H1 (cell line): ENCODE results near the gene AKR7A2. TPM values are rescaled to one million over a fixed set of nuclear protein-coding genes. Genes with fewer than 3 reads are reported as not detected.

Experiments used
- CTCF ChIA-PET: fragments of 300-600 bp; sonication (Branson Sonifier 250); formaldehyde crosslinking; loops from one replicate; lab custom pipeline; 2021; ENCODE audit not compliant: partially characterized antibody; lab: Charles Lee
- POLR2A ChIA-PET: fragments of 300-600 bp; sonication (Branson Sonifier 250); formaldehyde crosslinking; loops from one replicate; lab custom pipeline; 2021; ENCODE audit warnings: inconsistent platforms; ENCODE audit not compliant: partially characterized antibody; lab: Charles Lee
- DNase-seq, 2 experiments: peaks; one replicate each; pipeline versions ENCODE4 v3.0.0 to v3.0.0-alpha.2; 2010 to 2022; ENCODE audit warnings: low spot score in 2 of 2, low read depth in 1 of 2, mixed read lengths in 1 of 2
- FAIRE-seq: peaks from 2 replicates; lab custom pipeline; 2011; peaks lifted over from hg19 to GRCh38; lab: Jason Lieb, UNC
- H2AFZ ChIP-seq: 2 replicates; pipeline ENCODE4 v1.8.1; 2012; ENCODE audit warnings: low read length, inconsistent platforms
- H2AK5ac ChIP-seq: 2 replicates; pipeline ENCODE4 v1.6.1; 2013; ENCODE audit warnings: low read depth, low read length
- H2BK120ac ChIP-seq: replicated peaks from 2 replicates; pipeline ENCODE3; 2013; ENCODE audit warnings: low read depth, low read length, inconsistent platforms
- H2BK12ac ChIP-seq: 2 replicates; pipeline ENCODE4 v1.6.1; 2013; ENCODE audit warnings: low read depth, low read length
- H2BK15ac ChIP-seq: 2 replicates; pipeline ENCODE4 v1.6.1; 2013; ENCODE audit warnings: low read length
- H2BK20ac ChIP-seq: 2 replicates; pipeline ENCODE4 v1.6.1; 2013; ENCODE audit warnings: low read length
- H2BK5ac ChIP-seq: 2 replicates; pipeline ENCODE4 v1.6.1; 2013; ENCODE audit warnings: low read depth, low read length
- H3K14ac ChIP-seq: 2 replicates; pipeline ENCODE4 v1.6.1; 2013; ENCODE audit warnings: inconsistent platforms; ENCODE audit not compliant: insufficient read length
- H3K18ac ChIP-seq: 2 replicates; pipeline ENCODE4 v1.6.1; 2013; ENCODE audit warnings: low read length; ENCODE audit errors: extremely low read depth
- H3K23ac ChIP-seq: 2 replicates; pipeline ENCODE4 v1.6.1; 2013; ENCODE audit warnings: inconsistent platforms; ENCODE audit not compliant: insufficient read length
- H3K23me2 ChIP-seq: 2 replicates; pipeline ENCODE4 v1.6.1; 2013; ENCODE audit warnings: low read depth, low read length
- H3K27ac ChIP-seq: 2 replicates; pipeline ENCODE4 v1.6.1; 2011; ENCODE audit warnings: low read depth, low read length, inconsistent platforms
- H3K27me3 ChIP-seq, 4 experiments: replicated peaks in 1 of 4; 1 replicate in 1 of 4; 2 replicates in 3 of 4; pipeline versions ENCODE4 v1.6.1 to v1.8.1; 2011 to 2013; ENCODE audit warnings: low read length in 3 of 4, mild to moderate bottlenecking in 3 of 4, inconsistent platforms in 2 of 4, mixed read lengths in 2 of 4, moderate library complexity in 1 of 4; ENCODE audit not compliant: control insufficient read depth in 3 of 4, insufficient read depth in 3 of 4; ENCODE audit errors: extremely low read depth in 1 of 4
- H3K36me3 ChIP-seq, 4 experiments: 2 replicates each; pipeline versions ENCODE4 v1.6.1 to v1.8.1; 2011 to 2013; ENCODE audit warnings: mild to moderate bottlenecking in 4 of 4, low read length in 3 of 4, moderate library complexity in 2 of 4, control low read depth in 1 of 4, inconsistent platforms in 1 of 4; ENCODE audit not compliant: insufficient read depth in 4 of 4, control insufficient read depth in 2 of 4
- H3K4ac ChIP-seq: replicated peaks from 2 replicates; pipeline ENCODE3; 2013; ENCODE audit warnings: low read length, low read depth, mixed read lengths, inconsistent platforms; ENCODE audit not compliant: insufficient read length
- H3K4me1 ChIP-seq, 4 experiments: replicated peaks in 1 of 4; 1 replicate in 1 of 4; 2 replicates in 3 of 4; pipeline versions ENCODE4 v1.6.1 to v1.8.1; 2011 to 2013; ENCODE audit warnings: low read length in 3 of 4, inconsistent platforms in 2 of 4, mixed read lengths in 1 of 4; ENCODE audit not compliant: insufficient read depth in 4 of 4, control insufficient read depth in 3 of 4
- H3K4me2 ChIP-seq, 2 experiments: 2 replicates each; pipeline versions ENCODE4 v1.6.1 to v1.8.1; 2011 to 2013; ENCODE audit warnings: low read depth in 2 of 2, low read length in 2 of 2, control low read depth in 1 of 2, inconsistent platforms in 1 of 2, mild to moderate bottlenecking in 1 of 2; ENCODE audit not compliant: insufficient read depth in 1 of 2
- H3K4me3 ChIP-seq, 4 experiments: fragments of 200-600, 300-600 bp in 1 of 4; sonication (generic), shearing (Covaris generic), sonication (Bioruptor Twin) in 1 of 4; 2 replicates each; pipeline versions ENCODE4 v1.5.1 to v1.8.1; 2011 to 2016; ENCODE audit warnings: low read length in 4 of 4, low read depth in 3 of 4, control low read depth in 2 of 4, inconsistent platforms in 2 of 4, mild to moderate bottlenecking in 2 of 4, mixed read lengths in 1 of 4, moderate library complexity in 1 of 4; ENCODE audit not compliant: insufficient read depth in 2 of 4; ENCODE audit errors: extremely low read depth in 1 of 4
- H3K56ac ChIP-seq: replicated peaks from 2 replicates; pipeline ENCODE3; 2013; ENCODE audit warnings: low read depth, mild to moderate bottlenecking, mixed read lengths, low read length, inconsistent platforms; ENCODE audit not compliant: insufficient read length
- H3K79me1 ChIP-seq: 2 replicates; pipeline ENCODE4 v1.6.1; 2013; ENCODE audit warnings: low read depth, low read length, control low read depth
- H3K79me2 ChIP-seq, 2 experiments: 2 replicates each; pipeline versions ENCODE4 v1.6.1 to v1.8.1; 2012 to 2013; ENCODE audit warnings: low read length in 2 of 2, mild to moderate bottlenecking in 2 of 2, inconsistent platforms in 1 of 2; ENCODE audit not compliant: insufficient read depth in 2 of 2, control insufficient read depth in 1 of 2
- H3K9ac ChIP-seq, 4 experiments: replicated peaks in 1 of 4; 1 replicate in 1 of 4; 2 replicates in 3 of 4; pipeline versions ENCODE4 v1.6.1 to v1.8.1; 2011 to 2013; ENCODE audit warnings: low read depth in 3 of 4, low read length in 3 of 4, control low read depth in 2 of 4, mild to moderate bottlenecking in 2 of 4, moderate library complexity in 2 of 4, inconsistent platforms in 1 of 4; ENCODE audit errors: extremely low read depth in 1 of 4
- H3K9me3 ChIP-seq, 2 experiments: 2 replicates each; pipeline versions ENCODE4 v1.6.1 to v1.8.1; 2012 to 2013; ENCODE audit warnings: mild to moderate bottlenecking in 2 of 2, moderate library complexity in 2 of 2, control low read depth in 1 of 2, inconsistent platforms in 1 of 2, low read depth in 1 of 2, low read length in 1 of 2, mixed read lengths in 1 of 2; ENCODE audit not compliant: insufficient read depth in 2 of 2
- H4K20me1 ChIP-seq, 2 experiments: replicated peaks in 1 of 2; 2 replicates each; pipeline versions ENCODE3 to v1.8.1; 2011 to 2013; ENCODE audit warnings: inconsistent platforms in 2 of 2, low read length in 2 of 2, mild to moderate bottlenecking in 1 of 2; ENCODE audit not compliant: insufficient read depth in 2 of 2, control insufficient read depth in 1 of 2
- H4K5ac ChIP-seq: 2 replicates; pipeline ENCODE4 v1.6.1; 2013; ENCODE audit warnings: low read length, low read depth, mixed read lengths, inconsistent platforms; ENCODE audit not compliant: insufficient read length
- H4K8ac ChIP-seq: 2 replicates; pipeline ENCODE4 v1.8.0; 2013; ENCODE audit warnings: mild to moderate bottlenecking, moderate library complexity, low read length, inconsistent platforms; ENCODE audit not compliant: insufficient read depth; ENCODE audit errors: extremely low read depth
- H4K91ac ChIP-seq: replicated peaks from 2 replicates; pipeline ENCODE3; 2013; ENCODE audit warnings: low read length, mixed read lengths, inconsistent platforms; ENCODE audit not compliant: insufficient read length
- CBX5 ChIP-seq: fragments of 300-800, 300-1000 bp; sonication (generic); IDR thresholded peaks from 2 replicates; pipeline ENCODE4 v1.7.1; 2016; ENCODE audit warnings: antibody characterized with exemption, low read length, low read depth
- CREB1 ChIP-seq: IDR thresholded peaks from 2 replicates; pipeline ENCODE4 v1.6.1; 2012; ENCODE audit warnings: inconsistent platforms
- WGBS, 2 experiments: shearing (Covaris generic) in 1 of 2; methylation state at CpG; one replicate each; pipeline versions ENCODE4 v1.1.6 to v1.1.7; 2013 to 2015; ENCODE audit warnings: low lambda C conversion rate in 2 of 2, mixed read lengths in 2 of 2, inconsistent platforms in 1 of 2, low coverage in 1 of 2, missing lambda C conversion rate in 1 of 2; ENCODE audit not compliant: insufficient replicate concordance in 2 of 2, insufficient coverage in 1 of 2, insufficient read length in 1 of 2; ENCODE audit errors: extremely low coverage in 1 of 2, missing lambda C conversion rate in 1 of 2; 5-methylcytosine and 5-hydroxymethylcytosine counted together
- polyA plus RNA-seq, 7 experiments: library from polyadenylated mRNA; depleted of rRNA in 3 of 7; stranded (reverse) in 5 of 7; unstranded in 2 of 7; fragments of >200 nt in 5 of 7; fragments of 200-250 nt in 2 of 7; gene quantifications; 1 replicate in 5 of 7; 2 replicates in 1 of 7; 4 replicates in 1 of 7; pipeline versions ENCODE4 v1.2.1 to v1.2.3, GENCODE V29; 2011 to 2013; ENCODE audit warnings: missing spikeins in 2 of 7, mixed read lengths in 2 of 7
- total RNA-seq: library from RNA; stranded (reverse); fragmentation: NEBNext Ultra II Directional; extraction: Animal tissue kit (Norgen Biotek cat#: 25700); gene quantifications from 2 replicates; pipeline ENCODE4 v1.2.1, GENCODE V29; 2021

AKR7A2 gene
- total and polyA plus RNA-seq, 2 of the 8 experiments (the other 6 are each of a cell fraction or from before 2014, with no cell fraction given) = 32.0 to 48.3 TPM

DNA sequence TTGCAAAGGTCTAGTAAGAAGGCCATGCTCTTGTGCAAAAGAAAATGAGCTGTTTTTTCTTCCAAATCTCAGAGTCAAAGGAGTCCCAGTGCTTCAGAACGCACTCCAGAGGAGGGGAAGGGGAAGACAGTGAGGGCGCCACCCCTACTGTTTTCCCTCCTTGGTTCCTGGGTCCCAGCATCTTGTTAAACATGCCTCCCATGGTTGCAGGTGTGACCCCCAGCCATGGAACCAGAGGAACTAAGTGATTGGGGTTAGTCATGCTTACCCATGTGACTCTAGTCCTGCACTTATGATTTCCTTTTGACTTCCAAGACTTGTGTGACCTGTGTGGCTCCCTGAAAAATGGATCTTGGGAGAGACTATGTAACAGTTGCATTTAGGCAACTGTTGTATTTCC lies 17.3 kb downstream of the AKR7A2 start:
- Histone ChIP-seq H2BK12ac (no peak overlapping the region), H3K4me3 (no peak overlapping the region), H3K4me2 (no peak overlapping the region), H3K14ac (no peak overlapping the region), H2AK5ac (no peak overlapping the region), H3K56ac (no peak overlapping the region), H3K27ac (no peak overlapping the region), H2AFZ (no peak overlapping the region), H3K18ac (no peak overlapping the region), H3K23ac (no peak overlapping the region), H2BK120ac (no peak overlapping the region), H3K36me3 (no peaks in the 10 kb centered on the region), H3K79me1 (no peaks in the 10 kb centered on the region), H4K5ac (no peak overlapping the region), H4K8ac (no peak overlapping the region), H3K79me2 (no peaks in the 10 kb centered on the region), H2BK5ac (no peak overlapping the region), H2BK20ac (no peak overlapping the region), H2BK15ac (no peak overlapping the region), H4K91ac (no peak overlapping the region), H3K4ac (no peak overlapping the region), H3K27me3 (peaks cover 0 to 5% (median 2%) of the 10 kb centered on the region in 4 experiments; a peak in 4 of 7 replicates), H3K9ac (no peak overlapping the region), H3K4me1 (no peaks in the 10 kb centered on the region), H3K23me2 (no peaks in the 10 kb centered on the region), H4K20me1 (peaks cover 0 to 3% of the 10 kb centered on the region in 2 experiments), H3K9me3 (peaks cover 18 to 24% of the 10 kb centered on the region in 2 experiments)
- ChIA-PET POLR2A (interaction anchor here (1.0 to 3.2 kb wide), 4 partner anchors 12 to 43 kb away, joined by 3 to 7 read pairs (median 4); partner anchors contain the start of genes AKR7A2, EMC1, MRTO4 and SLC66A1), CTCF (interaction anchor here (0.9 kb wide), 1 partner anchor 11 kb away, joined by 3 read pairs; no protein-coding TSS in a partner anchor)
- no peak for FAIRE-seq
- WGBS, 2 experiments = 84% methylated on average over 2 of the region's 2 CpGs; no CpG with 5 or more reads in 1 of the 2 experiments
- peak; percentile 83; the same call in 1 of the 2 replicates for TF ChIP-seq CBX5
- TF ChIP-seq CREB1 = no peak
- DNase-seq = no peak
